B cell (primary cell): ENCODE measurements around the gene PLPP2. TPM values are rescaled to one million over a fixed set of nuclear protein-coding genes. Genes with fewer than 3 reads are reported as not detected.

Experiments used
- ATAC-seq: fragments of 200-7000 bp; cut with Tn5 transposase; one replicate; pipeline ENCODE4 v1.10.0; 2021; ENCODE audit warnings: low read depth, mild to moderate bottlenecking, moderate number of reproducible peaks, moderate library complexity
- CTCF ChIA-PET: fragments of 350-600 bp; sonication (Branson Sonifier 250); formaldehyde crosslinking; loops from one replicate; lab custom pipeline; 2021; ENCODE audit warnings: antibody characterized with exemption, inconsistent platforms; lab: Charles Lee
- POLR2A ChIA-PET: fragments of 350-600 bp; sonication (Branson Sonifier 250); formaldehyde crosslinking; loops from one replicate; lab custom pipeline; 2021; ENCODE audit warnings: antibody characterized with exemption; lab: Charles Lee
- DNase-seq: peaks from one replicate; pipeline ENCODE4 v3.0.0; 2013
- H2AFZ ChIP-seq: 2 replicates; pipeline ENCODE4 v1.6.1; 2012; ENCODE audit warnings: mild to moderate bottlenecking, low read depth, low read length; ENCODE audit not compliant: insufficient read depth, poor library complexity, severe bottlenecking
- H3K27ac ChIP-seq, 2 donors: 1 replicate in 1 of 2; 2 replicates in 1 of 2; pipeline ENCODE4 v1.5.1; 2012 to 2013; ENCODE audit warnings: low read length in 2 of 2, mild to moderate bottlenecking in 2 of 2, moderate library complexity in 1 of 2
- H3K27me3 ChIP-seq, 4 experiments: fragments of 200-600 bp in 1 of 4; sonication (generic) in 1 of 4; replicated peaks in 1 of 4; 1 replicate in 2 of 4; 2 replicates in 2 of 4; pipeline versions ENCODE4 v1.6.1 to v1.7.0; 2013 to 2016; ENCODE audit warnings: low read length in 3 of 4, mild to moderate bottlenecking in 2 of 4, mixed read lengths in 1 of 4, moderate library complexity in 1 of 4; ENCODE audit not compliant: insufficient read depth in 4 of 4, control insufficient read depth in 3 of 4; ENCODE audit errors: control extremely low read depth in 1 of 4
- H3K36me3 ChIP-seq, 2 experiments: replicated peaks in 1 of 2; 1 replicate in 1 of 2; 2 replicates in 1 of 2; pipeline versions ENCODE4 v1.6.1 to v1.7.1; 2013; ENCODE audit warnings: low read length in 1 of 2; ENCODE audit not compliant: insufficient read depth in 2 of 2, control insufficient read depth in 1 of 2; ENCODE audit errors: control extremely low read depth in 1 of 2, extremely low read depth in 1 of 2
- H3K4me1 ChIP-seq, 2 donors: fragments of 200-600 bp in 1 of 2; sonication (generic) in 1 of 2; 1 replicate in 1 of 2; 2 replicates in 1 of 2; pipeline versions ENCODE4 v1.5.1 to v1.6.1; 2013 to 2017; ENCODE audit warnings: low read length in 2 of 2; ENCODE audit not compliant: control insufficient read depth in 2 of 2, insufficient read depth in 2 of 2
- H3K4me2 ChIP-seq: replicated peaks from 2 replicates; pipeline ENCODE3; 2012; ENCODE audit warnings: mild to moderate bottlenecking, low read depth, low read length; ENCODE audit not compliant: poor library complexity, severe bottlenecking
- H3K4me3 ChIP-seq, 5 experiments: fragments of 200-600 bp in 1 of 5; sonication (generic) in 1 of 5; 1 replicate in 3 of 5; 2 replicates in 2 of 5; pipeline versions ENCODE4 v1.5.1 to v1.7.0; 2011 to 2016; ENCODE audit warnings: low read length in 4 of 5, mild to moderate bottlenecking in 4 of 5, low read depth in 2 of 5, control low read depth in 1 of 5, moderate library complexity in 1 of 5; ENCODE audit not compliant: insufficient read depth in 1 of 5; ENCODE audit errors: control extremely low read depth in 1 of 5, extremely low read depth in 1 of 5
- H3K79me2 ChIP-seq: fragments of 200-600 bp; sonication (generic); one replicate; pipeline ENCODE4 v1.6.0; 2016; ENCODE audit warnings: low read length; ENCODE audit not compliant: control insufficient read depth, insufficient read depth
- H3K9ac ChIP-seq: fragments of 200-600 bp; sonication (generic); 2 replicates; pipeline ENCODE4 v1.6.1; 2017; ENCODE audit warnings: mild to moderate bottlenecking, low read length, moderate library complexity
- H3K9me3 ChIP-seq, 3 donors: one replicate each; pipeline versions ENCODE4 v1.6.1 to v1.7.1; 2013; ENCODE audit warnings: low read length in 2 of 3; ENCODE audit not compliant: control insufficient read depth in 2 of 3, insufficient read depth in 1 of 3; ENCODE audit errors: control extremely low read depth in 1 of 3
- H4K20me1 ChIP-seq: 2 replicates; pipeline ENCODE4 v1.6.0; 2012; ENCODE audit warnings: mild to moderate bottlenecking, low read length; ENCODE audit not compliant: insufficient read depth, control insufficient read depth, poor library complexity, severe bottlenecking
- H3K27ac Mint-ChIP-seq: one replicate; pipeline ENCODE4 v1.8.0; 2021; ENCODE audit warnings: mixed read lengths
- H3K27me3 Mint-ChIP-seq: one replicate; pipeline ENCODE4 v1.8.0; 2021; ENCODE audit warnings: mixed read lengths
- H3K4me1 Mint-ChIP-seq: one replicate; pipeline ENCODE4 v1.8.0; 2021; ENCODE audit warnings: mixed read lengths
- H3K4me3 Mint-ChIP-seq: one replicate; pipeline ENCODE4 v1.8.0; 2021; ENCODE audit warnings: mixed read lengths
- H3K9me3 Mint-ChIP-seq: one replicate; pipeline ENCODE4 v1.8.0; 2022; ENCODE audit warnings: mixed read lengths; ENCODE audit not compliant: insufficient read depth
- CTCF ChIP-seq: fragments of 200-600 bp; IDR thresholded peaks from one replicate; pipeline ENCODE4 v1.8.0; 2022; ENCODE audit warnings: antibody characterized with exemption, mild to moderate bottlenecking
- EZH2 ChIP-seq: IDR thresholded peaks from 2 replicates; pipeline ENCODE4 v1.6.1; 2012; ENCODE audit warnings: borderline replicate concordance, low read depth, mild to moderate bottlenecking, moderate library complexity, low read length; ENCODE audit not compliant: insufficient read depth, poor library complexity, severe bottlenecking
- WGBS: methylation state at CpG from one replicate; pipeline ENCODE4 v1.1.5; 2013; ENCODE audit warnings: missing lambda C conversion rate; ENCODE audit not compliant: insufficient coverage; 5-methylcytosine and 5-hydroxymethylcytosine counted together
- intact Hi-C: fragments of 100-400 bp; cut with micrococcal nuclease; formaldehyde crosslinking; loops from one replicate; pipeline ENCODE4 v1.10.0; 2022
- polyA plus RNA-seq: library from polyadenylated mRNA; depleted of rRNA; stranded (reverse); fragments of >200 nt; gene quantifications from 2 replicates; pipeline ENCODE4 v1.2.3, GENCODE V29; 2012
- total RNA-seq, 2 donors: library from RNA; stranded (reverse); fragments of 120-200 nt in 1 of 2; gene quantifications; 1 replicate in 1 of 2; 2 replicates in 1 of 2; pipeline versions ENCODE4 v1.2.3 to v1.2.4, GENCODE V29; 2013 to 2022

PLPP2 gene
- total and polyA plus RNA-seq, 2 donors (not counting 1 experiment from before 2014, with no cell fraction given), result 0.37 to 1.3 TPM

- Histone ChIP-seq H3K27ac (no peak overlapping the region), H3K9ac (no peak overlapping the region), H3K4me1 (no peaks in the 10 kb centered on the region), H4K20me1 (no peaks in the 10 kb centered on the region), H3K9me3 (peaks cover 0 to 26% (median 12%) of the 10 kb centered on the region in 3 donors), H3K27me3 (no peaks in the 10 kb centered on the region), H3K79me2 (no peaks in the 10 kb centered on the region), H3K4me3 (no peak overlapping the region), H3K4me2 (no peak overlapping the region), H2AFZ (no peak overlapping the region), H3K36me3 (peaks cover 2 to 62% of the 10 kb centered on the region in 2 experiments)
- 98% methylated on average over 8 of the region's 8 CpGs for WGBS
- Mint-ChIP-seq H3K27ac (no peak overlapping the region), H3K9me3 (peaks cover 2% of the 10 kb centered on the region), H3K4me1 (no peaks in the 10 kb centered on the region), H3K27me3 (no peaks in the 10 kb centered on the region), H3K4me3 (no peak overlapping the region)
- ATAC-seq (no peak), DNase-seq (no peak)
- CTCF ChIA-PET, result no interaction called here
- TF ChIP-seq CTCF (no peak), EZH2 (no peak)
- POLR2A ChIA-PET, result no interaction called here
- intact Hi-C loops, result no loop called here
Observed at GRCh38 chr19:324716-325115, 33.5 kb upstream of the PLPP2 start.

GRCh38 chr19:322616-323015 lies 31.4 kb upstream of the PLPP2 start:
- H3K27ac ChIP-seq, result no peak overlapping the region
- H3K79me2 ChIP-seq, result no peaks in the 10 kb centered on the region
- no peak overlapping the region for H2AFZ ChIP-seq
- no peak for DNase-seq
- WGBS, result 99% methylated on average over 11 of the region's 13 CpGs
- ChIA-PET CTCF (no interaction called here), POLR2A (no interaction called here)
- TF ChIP-seq CTCF (no peak), EZH2 (no peak)
- intact Hi-C loops, result no loop called here
- Mint-ChIP-seq H3K27me3 (no peaks in the 10 kb centered on the region), H3K9me3 (peaks cover 2% of the 10 kb centered on the region), H3K4me3 (no peak overlapping the region), H3K27ac (no peak overlapping the region), H3K4me1 (no peaks in the 10 kb centered on the region)
- no peak for ATAC-seq
- no peaks in the 10 kb centered on the region for H3K27me3 ChIP-seq
- H3K4me1 ChIP-seq, result no peaks in the 10 kb centered on the region
- H4K20me1 ChIP-seq, result no peaks in the 10 kb centered on the region
- H3K36me3 ChIP-seq, result peaks cover 0 to 47% of the 10 kb centered on the region in 2 experiments
- no peak overlapping the region for H3K9ac ChIP-seq
- H3K4me2 ChIP-seq, result no peak overlapping the region
- H3K4me3 ChIP-seq, result no peak overlapping the region
- H3K9me3 ChIP-seq, result peaks cover 0 to 8% (median 0%) of the 10 kb centered on the region in 3 donors
